GM12878 (cell line): ENCODE results near the gene RANBP1.

Experiments
- CBFB ChIP-seq: IDR thresholded peaks from 2 replicates; pipeline ENCODE4 v1.6.1; 2016; ENCODE audit warnings: antibody characterized with exemption, low read depth
- CEBPB ChIP-seq, 2 experiments: fragments of 150-350 bp in 1 of 2; IDR thresholded peaks; 2 replicates each; pipeline ENCODE4 v1.6.1; 2012 to 2014; ENCODE audit warnings: low read depth in 2 of 2, low read length in 2 of 2, borderline replicate concordance in 1 of 2, inconsistent platforms in 1 of 2
- CREB1 ChIP-seq: IDR thresholded peaks from 2 replicates; pipeline ENCODE4 v1.6.1; 2012; ENCODE audit warnings: low read depth, mild to moderate bottlenecking, inconsistent platforms
- POLR2AphosphoS5 ChIP-seq: IDR thresholded peaks from 2 replicates; pipeline ENCODE4 v1.6.1; 2011; ENCODE audit warnings: mild to moderate bottlenecking, low read length, inconsistent platforms
- TAF1 ChIP-seq: IDR thresholded peaks from 2 replicates; pipeline ENCODE4 v1.6.1; 2011; ENCODE audit warnings: mild to moderate bottlenecking, low read depth, low read length, borderline replicate concordance

- TF ChIP-seq CREB1 (no peak), POLR2AphosphoS5 (no peak), CBFB (no peak), TAF1 (no peak), CEBPB (IDR thresholded peaks at IDR 0.05; ENCODE audit: borderline replicate concordance in 1 of 2, low read depth in 2 of 2, low read length in 2 of 2) (no peak)
Measured at GRCh38 chr22:20096574-20097420, 19.1 kb upstream of the RANBP1 start.
